ENCODE data around the gene SURF4. TPM values are rescaled to one million over a fixed set of nuclear protein-coding genes. Genes with fewer than 3 reads are reported as not detected.

The SURF4 gene
- total RNA-seq, 1 donor from 2014 or later, result 190 TPM

GRCh38 chr9:133421615-133422542, 46.0 kb upstream of the SURF4 start, which contains the start of gene ADAMTS13:
Gene ADAMTS13, plus strand, starts transcription at chr9:133422367. Its CDS starts 77 bp downstream, at chr9:133422444.
- Mint-ChIP-seq H3K4me1 (ENCODE audit: unreplicated experiment) (peaks cover 20% of the 10 kb centered on the region), H3K9me3 (ENCODE audit: unreplicated experiment) (no peaks in the 10 kb centered on the region), H3K27ac (ENCODE audit: unreplicated experiment) (no peak within 1 kb of the TSS), H3K4me3 (ENCODE audit: unreplicated experiment) (no peak within 1 kb of the TSS), H3K27me3 (ENCODE audit: unreplicated experiment) (peaks cover 3% of the 10 kb centered on the region), H3K36me3 (ENCODE audit: unreplicated experiment) (no peaks in the 10 kb centered on the region)
- no peak for DNase-seq (ENCODE audit: extremely low spot score, unreplicated experiment)
- no peak for TF ChIP-seq CTCF (IDR thresholded peaks at IDR 0.05)

- Mint-ChIP-seq H3K4me1 (ENCODE audit: unreplicated experiment) (peaks cover 27% of the 10 kb centered on the region), H3K27ac (ENCODE audit: unreplicated experiment) (no peak overlapping the region), H3K9me3 (ENCODE audit: unreplicated experiment) (no peaks in the 10 kb centered on the region), H3K36me3 (ENCODE audit: unreplicated experiment) (no peaks in the 10 kb centered on the region), H3K4me3 (ENCODE audit: unreplicated experiment) (no peak overlapping the region), H3K27me3 (ENCODE audit: unreplicated experiment) (no peaks in the 10 kb centered on the region)
- DNase-seq (ENCODE audit: extremely low spot score, unreplicated experiment), result no peak
- TF ChIP-seq CTCF (IDR thresholded peaks at IDR 0.05), result no peak
These were observed 44.5 kb upstream of the SURF4 start for GRCh38 chr9:133420392-133420827.

GRCh38 chr9:133419005-133419404, 43.1 kb upstream of the SURF4 start:
- no peak for DNase-seq (ENCODE audit: extremely low spot score, unreplicated experiment)
- no peak for TF ChIP-seq CTCF (IDR thresholded peaks at IDR 0.05)
- Mint-ChIP-seq H3K9me3 (ENCODE audit: unreplicated experiment) (no peaks in the 10 kb centered on the region), H3K27ac (ENCODE audit: unreplicated experiment) (peak overlapping the region; percentile 41), H3K4me1 (ENCODE audit: unreplicated experiment) (peaks cover 30% of the 10 kb centered on the region), H3K4me3 (ENCODE audit: unreplicated experiment) (peak overlapping the region; percentile 91), H3K27me3 (ENCODE audit: unreplicated experiment) (no peaks in the 10 kb centered on the region), H3K36me3 (ENCODE audit: unreplicated experiment) (peaks cover 7% of the 10 kb centered on the region)

- no peak for TF ChIP-seq CTCF (IDR thresholded peaks at IDR 0.05)
- Mint-ChIP-seq H3K9me3 (ENCODE audit: unreplicated experiment) (no peaks in the 10 kb centered on the region), H3K36me3 (ENCODE audit: unreplicated experiment) (peaks cover 14% of the 10 kb centered on the region), H3K4me1 (ENCODE audit: unreplicated experiment) (peaks cover 30% of the 10 kb centered on the region), H3K27me3 (ENCODE audit: unreplicated experiment) (no peaks in the 10 kb centered on the region), H3K4me3 (ENCODE audit: unreplicated experiment) (peak within 1 kb of the TSS; percentile 91), H3K27ac (ENCODE audit: unreplicated experiment) (peak within 1 kb of the TSS; percentile 94)
- peak; percentile 93 for DNase-seq (ENCODE audit: extremely low spot score, unreplicated experiment)
These were observed 41.9 kb upstream of the SURF4 start, which contains the start of gene REXO4 for GRCh38 chr9:133417541-133418461. Gene REXO4, minus strand, starts transcription at chr9:133418010. Its CDS starts 166 bp downstream, at chr9:133417844.

All from osteocyte (in vitro differentiated cells).